ENCODE results near the gene YIPF6.
"Not testable (repeated sequence)": the region's sequence is repeated elsewhere in the genome, so short reads cannot be mapped to it uniquely, and the experiment has no call there.

Gene YIPF6

GRCh38 chrX:68506649-68507048 is 7.8 kb downstream of the YIPF6 start:
- no peak for DNase-seq (ENCODE audit: low read depth, low spot score)

GRCh38 chrX:68508799-68509198 is 9.9 kb downstream of the YIPF6 start:
- peak; percentile 20 for DNase-seq (ENCODE audit: low read depth, low spot score)

- peak; percentile 59 for DNase-seq (ENCODE audit: low read depth, low spot score)
These were observed 12.4 kb downstream of the YIPF6 start for GRCh38 chrX:68511255-68511654.

- not testable (repeated sequence) for DNase-seq (ENCODE audit: low read depth, low spot score)
These were observed 25.8 kb downstream of the YIPF6 start for GRCh38 chrX:68524680-68525079.

GRCh38 chrX:68532831-68533533 is 34.1 kb downstream of the YIPF6 start:
- DNase-seq (ENCODE audit: low read depth, low spot score), result no peak

- DNase-seq (ENCODE audit: low read depth, low spot score), result no peak
These were observed 34.8 kb downstream of the YIPF6 start for GRCh38 chrX:68533656-68534055.

- no peak for DNase-seq (ENCODE audit: low read depth, low spot score)
These were observed 35.8 kb downstream of the YIPF6 start for GRCh38 chrX:68534691-68535090.

GRCh38 chrX:68536429-68536828 is 37.6 kb downstream of the YIPF6 start:
- no peak for DNase-seq (ENCODE audit: low read depth, low spot score)

GRCh38 chrX:68536884-68537283 is 38.0 kb downstream of the YIPF6 start:
- DNase-seq (ENCODE audit: low read depth, low spot score), result no peak

- no peak for DNase-seq (ENCODE audit: low read depth, low spot score)
These were observed 51.3 kb downstream of the YIPF6 start for GRCh38 chrX:68550193-68550592.

- no peak for DNase-seq (ENCODE audit: low read depth, low spot score)
These were observed 57.2 kb downstream of the YIPF6 start for GRCh38 chrX:68556036-68556435.

GRCh38 chrX:68557126-68557525 is 58.3 kb downstream of the YIPF6 start:
- not testable (repeated sequence) for DNase-seq (ENCODE audit: low read depth, low spot score)

GRCh38 chrX:68559905-68560304 is 61.1 kb downstream of the YIPF6 start:
- not testable (repeated sequence) for DNase-seq (ENCODE audit: low read depth, low spot score)

- no peak for DNase-seq (ENCODE audit: low read depth, low spot score)
These were observed 69.3 kb downstream of the YIPF6 start for GRCh38 chrX:68568136-68568535.

- DNase-seq (ENCODE audit: low read depth, low spot score), result no peak
These were observed 71.7 kb downstream of the YIPF6 start for GRCh38 chrX:68570598-68570997.

GRCh38 chrX:68571292-68571609 is 72.4 kb downstream of the YIPF6 start:
- no peak for DNase-seq (ENCODE audit: low read depth, low spot score)

- DNase-seq (ENCODE audit: low read depth, low spot score), result peak; percentile 45
These were observed 72.9 kb downstream of the YIPF6 start for GRCh38 chrX:68571610-68572311.

GRCh38 chrX:68574240-68574639 is 75.4 kb downstream of the YIPF6 start:
- DNase-seq (ENCODE audit: low read depth, low spot score), result no peak

- no peak for DNase-seq (ENCODE audit: low read depth, low spot score)
These were observed 81.0 kb downstream of the YIPF6 start for GRCh38 chrX:68579810-68580209.

- DNase-seq (ENCODE audit: low read depth, low spot score), result no peak
These were observed 85.4 kb downstream of the YIPF6 start for GRCh38 chrX:68584221-68584620.
